Neural cell (in vitro differentiated cells): ENCODE data around the gene ATP6AP2.

Experiments
- EP300 ChIP-seq: fragments of 450-650 bp; conservative IDR thresholded peaks from 2 replicates; pipeline ENCODE4 v1.6.1; 2014; ENCODE audit warnings: antibody characterized with exemption, mild to moderate bottlenecking, moderate library complexity; ENCODE audit not compliant: poor library complexity, severe bottlenecking
- EZH2 ChIP-seq: fragments of 200-600, 300-800 bp; shearing (Covaris generic), sonication (generic); IDR thresholded peaks from 2 replicates; pipeline ENCODE4 v1.6.1; 2014; ENCODE audit warnings: antibody characterized with exemption, low read length, borderline replicate concordance, mild to moderate bottlenecking; ENCODE audit not compliant: insufficient read depth, poor library complexity, severe bottlenecking
- POLR2AphosphoS5 ChIP-seq: IDR thresholded peaks from 2 replicates; pipeline ENCODE4 v1.6.1; 2012
- RAD21 ChIP-seq: fragments of 450-650 bp; conservative IDR thresholded peaks from 2 replicates; pipeline ENCODE4 v1.6.1; 2014; ENCODE audit warnings: antibody characterized with exemption, mild to moderate bottlenecking, moderate library complexity
- TF ChIP-seq, protein P1 (sequence below): fragments of 450-650 bp; IDR thresholded peaks from 2 replicates; pipeline ENCODE4 v1.5.1; 2014; ENCODE audit warnings: antibody characterized with exemption, mild to moderate bottlenecking, moderate library complexity; ENCODE audit not compliant: poor library complexity, severe bottlenecking

DNA sequence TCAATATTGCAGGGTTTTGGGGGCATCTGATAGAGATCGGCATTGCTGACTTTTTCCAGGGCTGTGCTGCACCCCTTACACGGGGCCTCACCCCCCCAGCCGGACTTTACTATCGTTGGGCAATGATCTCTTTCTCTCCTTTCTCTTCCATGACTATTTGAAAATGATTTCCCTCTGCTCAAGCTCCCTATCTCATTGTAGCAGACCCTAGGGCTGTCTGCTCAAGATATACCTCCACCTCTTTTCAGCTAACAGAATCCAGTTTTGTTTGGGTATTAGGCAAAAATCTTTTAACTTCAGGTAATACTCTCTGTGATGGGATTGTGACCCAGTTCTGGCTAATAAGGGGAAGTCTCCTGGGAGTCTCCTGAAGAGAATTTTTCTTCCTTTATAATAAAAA is 43.5 kb upstream of the ATP6AP2 start:
- TF ChIP-seq, protein P1, sequence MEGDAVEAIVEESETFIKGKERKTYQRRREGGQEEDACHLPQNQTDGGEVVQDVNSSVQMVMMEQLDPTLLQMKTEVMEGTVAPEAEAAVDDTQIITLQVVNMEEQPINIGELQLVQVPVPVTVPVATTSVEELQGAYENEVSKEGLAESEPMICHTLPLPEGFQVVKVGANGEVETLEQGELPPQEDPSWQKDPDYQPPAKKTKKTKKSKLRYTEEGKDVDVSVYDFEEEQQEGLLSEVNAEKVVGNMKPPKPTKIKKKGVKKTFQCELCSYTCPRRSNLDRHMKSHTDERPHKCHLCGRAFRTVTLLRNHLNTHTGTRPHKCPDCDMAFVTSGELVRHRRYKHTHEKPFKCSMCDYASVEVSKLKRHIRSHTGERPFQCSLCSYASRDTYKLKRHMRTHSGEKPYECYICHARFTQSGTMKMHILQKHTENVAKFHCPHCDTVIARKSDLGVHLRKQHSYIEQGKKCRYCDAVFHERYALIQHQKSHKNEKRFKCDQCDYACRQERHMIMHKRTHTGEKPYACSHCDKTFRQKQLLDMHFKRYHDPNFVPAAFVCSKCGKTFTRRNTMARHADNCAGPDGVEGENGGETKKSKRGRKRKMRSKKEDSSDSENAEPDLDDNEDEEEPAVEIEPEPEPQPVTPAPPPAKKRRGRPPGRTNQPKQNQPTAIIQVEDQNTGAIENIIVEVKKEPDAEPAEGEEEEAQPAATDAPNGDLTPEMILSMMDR: no peak
- TF ChIP-seq RAD21: no peak
- TF ChIP-seq POLR2AphosphoS5: no peak
- no peak for TF ChIP-seq EZH2
- no peak for TF ChIP-seq EP300
